PFSK-1 (cell line): ENCODE results near the gene GOLM1.

Experiments
- POLR2AphosphoS5 ChIP-seq: IDR thresholded peaks from 2 replicates; pipeline ENCODE4 v1.6.1; 2012; ENCODE audit warnings: low read depth, mild to moderate bottlenecking, control low read depth, low read length, moderate library complexity
- SIN3A ChIP-seq: IDR thresholded peaks from 2 replicates; pipeline ENCODE4 v1.6.1; 2012; ENCODE audit warnings: mild to moderate bottlenecking, low read length, moderate library complexity, borderline replicate concordance; ENCODE audit not compliant: insufficient read depth
- TAF1 ChIP-seq: IDR thresholded peaks from 2 replicates; pipeline ENCODE4 v1.6.1; 2012; ENCODE audit warnings: low read length, control low read depth, borderline replicate concordance; ENCODE audit not compliant: insufficient read depth
- TF ChIP-seq, protein P1 (sequence below), 2 experiments: IDR thresholded peaks; 2 replicates each; pipeline versions ENCODE4 v1.6.1 to v1.8.0; 2011 to 2012; ENCODE audit warnings: low read depth in 2 of 2, low read length in 2 of 2, control low read depth in 1 of 2, inconsistent platforms in 1 of 2, mild to moderate bottlenecking in 1 of 2, moderate library complexity in 1 of 2; ENCODE audit not compliant: insufficient read depth in 1 of 2

DNA sequence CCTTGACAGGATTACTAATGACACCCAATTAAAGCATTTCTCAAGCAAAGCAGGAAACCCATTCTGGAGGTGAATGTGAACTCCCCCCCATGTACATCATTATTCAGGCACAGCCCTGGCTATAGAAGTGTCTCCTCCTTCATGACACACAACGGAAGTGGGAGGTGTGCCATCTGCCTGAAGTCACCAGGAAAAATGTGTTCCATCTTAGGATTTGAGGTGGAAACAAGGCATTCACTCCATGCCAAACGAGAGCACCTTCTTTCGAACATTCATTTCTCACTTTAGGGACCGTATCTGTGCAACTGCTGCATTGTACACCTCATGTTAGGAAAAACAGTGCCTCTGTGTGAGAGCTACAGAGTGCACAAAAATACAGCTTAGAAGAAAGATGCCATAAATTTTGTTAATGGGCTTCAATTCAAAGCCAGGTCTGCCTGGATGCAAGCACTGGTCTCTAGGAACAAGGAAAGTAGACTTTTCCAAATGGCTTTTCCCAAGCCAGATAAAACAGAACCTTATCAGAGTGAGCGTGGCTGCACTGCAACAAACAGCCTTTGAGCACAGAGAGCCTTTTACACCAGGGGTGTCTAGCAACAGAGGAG is 19.4 kb downstream of the GOLM1 start:
- TF ChIP-seq POLR2AphosphoS5 (no peak), SIN3A (no peak), TAF1 (no peak)
- TF ChIP-seq, protein P1, sequence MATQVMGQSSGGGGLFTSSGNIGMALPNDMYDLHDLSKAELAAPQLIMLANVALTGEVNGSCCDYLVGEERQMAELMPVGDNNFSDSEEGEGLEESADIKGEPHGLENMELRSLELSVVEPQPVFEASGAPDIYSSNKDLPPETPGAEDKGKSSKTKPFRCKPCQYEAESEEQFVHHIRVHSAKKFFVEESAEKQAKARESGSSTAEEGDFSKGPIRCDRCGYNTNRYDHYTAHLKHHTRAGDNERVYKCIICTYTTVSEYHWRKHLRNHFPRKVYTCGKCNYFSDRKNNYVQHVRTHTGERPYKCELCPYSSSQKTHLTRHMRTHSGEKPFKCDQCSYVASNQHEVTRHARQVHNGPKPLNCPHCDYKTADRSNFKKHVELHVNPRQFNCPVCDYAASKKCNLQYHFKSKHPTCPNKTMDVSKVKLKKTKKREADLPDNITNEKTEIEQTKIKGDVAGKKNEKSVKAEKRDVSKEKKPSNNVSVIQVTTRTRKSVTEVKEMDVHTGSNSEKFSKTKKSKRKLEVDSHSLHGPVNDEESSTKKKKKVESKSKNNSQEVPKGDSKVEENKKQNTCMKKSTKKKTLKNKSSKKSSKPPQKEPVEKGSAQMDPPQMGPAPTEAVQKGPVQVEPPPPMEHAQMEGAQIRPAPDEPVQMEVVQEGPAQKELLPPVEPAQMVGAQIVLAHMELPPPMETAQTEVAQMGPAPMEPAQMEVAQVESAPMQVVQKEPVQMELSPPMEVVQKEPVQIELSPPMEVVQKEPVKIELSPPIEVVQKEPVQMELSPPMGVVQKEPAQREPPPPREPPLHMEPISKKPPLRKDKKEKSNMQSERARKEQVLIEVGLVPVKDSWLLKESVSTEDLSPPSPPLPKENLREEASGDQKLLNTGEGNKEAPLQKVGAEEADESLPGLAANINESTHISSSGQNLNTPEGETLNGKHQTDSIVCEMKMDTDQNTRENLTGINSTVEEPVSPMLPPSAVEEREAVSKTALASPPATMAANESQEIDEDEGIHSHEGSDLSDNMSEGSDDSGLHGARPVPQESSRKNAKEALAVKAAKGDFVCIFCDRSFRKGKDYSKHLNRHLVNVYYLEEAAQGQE (IDR thresholded peaks at IDR 0.05; ENCODE audit: insufficient read depth in 1 of 2, low read depth in 2 of 2, low read length in 2 of 2) = no peak
